ENCODE measurements around the gene CDH24.

CDH24 gene

GRCh38 chr14:23056956-23057756, at the start of gene CDH24:
Gene CDH24 (minus strand): TSS chr14:23057520. CDS start chr14:23055733, 1,787 bp downstream.
- DNase-seq (ENCODE audit: low spot score) (peak; percentile 87), FAIRE-seq (peak; percentile 23)

DNA sequence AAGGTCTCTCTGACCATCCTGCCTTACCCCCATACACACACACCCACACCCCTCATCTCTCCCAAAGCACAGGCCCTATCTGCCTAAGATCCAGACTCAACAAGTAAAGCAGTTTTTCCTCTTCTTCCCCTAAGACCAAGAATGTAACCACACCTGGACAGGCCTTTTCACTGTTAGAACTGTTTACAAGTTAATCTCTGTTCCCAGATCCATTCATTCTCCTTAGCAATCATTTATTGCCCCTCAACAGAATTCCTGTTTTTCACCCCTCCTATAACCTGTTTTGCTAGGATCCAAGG, 49.4 kb upstream of the CDH24 start:
- no peak for FAIRE-seq
- no peak for DNase-seq (ENCODE audit: low spot score)

- DNase-seq (ENCODE audit: low spot score), result no peak
- FAIRE-seq, result no peak
Measured at GRCh38 chr14:23105348-23105824, 48.1 kb upstream of the CDH24 start.

DNA sequence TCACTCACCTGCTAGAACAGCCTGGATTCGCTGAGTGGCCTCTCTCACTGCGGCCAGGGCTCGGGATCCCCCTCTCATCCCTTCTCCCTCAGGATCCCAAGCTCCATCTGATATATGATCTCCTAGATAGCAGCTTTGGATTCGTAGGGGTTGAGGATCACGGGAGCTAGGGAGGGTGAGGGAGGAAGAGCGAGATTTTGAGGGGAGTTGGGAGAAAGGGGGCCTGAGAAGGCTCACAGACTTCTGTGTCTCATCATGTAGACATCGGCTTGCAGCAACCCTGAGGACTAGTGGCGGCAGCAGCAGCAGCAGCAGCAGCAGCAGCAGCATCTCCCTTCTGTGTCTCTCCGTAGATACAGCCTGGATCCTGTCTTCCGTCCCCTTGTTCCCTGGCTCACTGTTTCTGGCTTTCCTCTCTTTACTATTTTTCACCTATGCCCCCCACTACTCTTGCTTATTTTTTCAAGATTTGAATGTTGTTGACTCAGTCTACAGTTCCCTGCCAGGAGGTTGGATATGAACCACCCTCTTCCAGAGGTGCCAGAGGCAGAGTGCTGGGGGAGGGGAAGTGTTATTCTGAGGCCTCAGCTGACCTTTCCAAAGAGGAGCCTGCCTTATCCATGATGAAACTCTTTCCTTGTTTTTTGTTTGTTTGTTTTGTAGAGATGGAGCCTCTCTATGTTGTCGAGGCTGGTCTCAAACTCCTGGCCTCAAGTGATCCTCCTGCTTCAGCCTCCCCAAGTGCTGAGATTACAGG, 47.4 kb upstream of the CDH24 start, which contains the start of gene CIROP:
CIROP (minus strand) TSS at position 399 of the 757 bp plus-strand sequence; CDS start at position 330, 69 bp downstream.
- FAIRE-seq (no peak), DNase-seq (ENCODE audit: low spot score) (no peak)

DNA sequence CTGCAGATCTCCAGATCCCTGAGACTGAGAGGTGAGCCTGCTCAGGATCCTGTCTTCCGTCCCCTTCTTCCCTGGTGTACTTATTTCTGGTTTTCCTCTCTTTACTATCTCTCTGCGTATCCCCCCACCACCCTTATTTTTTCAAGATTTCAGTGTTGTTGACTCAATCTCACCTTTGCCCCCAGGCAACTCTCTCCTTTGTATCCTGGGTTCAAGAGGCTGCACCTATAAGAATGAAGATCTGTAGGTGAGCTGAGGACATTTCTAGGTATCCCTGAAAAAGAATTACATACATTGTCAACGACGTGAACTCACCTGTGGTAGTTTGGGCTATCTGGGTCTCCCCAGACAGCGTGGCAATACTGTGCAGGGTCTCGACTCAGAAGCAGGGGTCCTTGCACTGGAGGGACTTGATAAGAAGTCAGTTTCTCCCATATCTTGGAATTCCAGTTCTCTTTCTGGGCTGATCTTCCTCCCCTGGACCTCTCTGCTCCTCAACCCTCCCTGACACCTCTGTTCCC, 46.8 kb upstream of the CDH24 start:
- FAIRE-seq (no peak), DNase-seq (ENCODE audit: low spot score) (no peak)

GRCh38 chr14:23103581-23103980, 46.3 kb upstream of the CDH24 start:
- DNase-seq (ENCODE audit: low spot score) (no peak), FAIRE-seq (no peak)

DNA sequence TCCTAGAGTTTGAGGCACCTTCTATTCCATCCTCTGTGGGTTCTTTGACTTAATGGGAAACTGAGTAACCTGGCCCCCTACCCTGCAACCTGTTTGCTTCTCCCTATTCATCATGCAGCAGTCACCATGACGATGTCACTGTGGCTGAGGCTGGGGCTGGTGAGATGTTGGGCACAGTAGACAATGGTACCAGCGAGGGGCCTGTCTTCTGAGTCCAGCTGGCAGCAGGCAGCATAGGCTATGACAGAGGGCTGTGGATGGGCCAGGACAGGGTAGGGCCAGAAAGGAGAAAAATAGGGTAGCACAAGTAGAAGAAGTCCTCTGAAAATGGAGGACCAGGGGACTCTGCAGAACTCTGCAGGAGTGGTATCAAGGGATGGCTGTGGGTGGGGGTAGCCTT, 45.5 kb upstream of the CDH24 start:
- DNase-seq (ENCODE audit: low spot score), result no peak
- FAIRE-seq, result no peak

GRCh38 chr14:23101986-23102625, 44.8 kb upstream of the CDH24 start:
- FAIRE-seq (no peak), DNase-seq (ENCODE audit: low spot score) (no peak)

GRCh38 chr14:23101213-23101970, 44.1 kb upstream of the CDH24 start:
- no peak for DNase-seq (ENCODE audit: low spot score)
- no peak for FAIRE-seq

DNA sequence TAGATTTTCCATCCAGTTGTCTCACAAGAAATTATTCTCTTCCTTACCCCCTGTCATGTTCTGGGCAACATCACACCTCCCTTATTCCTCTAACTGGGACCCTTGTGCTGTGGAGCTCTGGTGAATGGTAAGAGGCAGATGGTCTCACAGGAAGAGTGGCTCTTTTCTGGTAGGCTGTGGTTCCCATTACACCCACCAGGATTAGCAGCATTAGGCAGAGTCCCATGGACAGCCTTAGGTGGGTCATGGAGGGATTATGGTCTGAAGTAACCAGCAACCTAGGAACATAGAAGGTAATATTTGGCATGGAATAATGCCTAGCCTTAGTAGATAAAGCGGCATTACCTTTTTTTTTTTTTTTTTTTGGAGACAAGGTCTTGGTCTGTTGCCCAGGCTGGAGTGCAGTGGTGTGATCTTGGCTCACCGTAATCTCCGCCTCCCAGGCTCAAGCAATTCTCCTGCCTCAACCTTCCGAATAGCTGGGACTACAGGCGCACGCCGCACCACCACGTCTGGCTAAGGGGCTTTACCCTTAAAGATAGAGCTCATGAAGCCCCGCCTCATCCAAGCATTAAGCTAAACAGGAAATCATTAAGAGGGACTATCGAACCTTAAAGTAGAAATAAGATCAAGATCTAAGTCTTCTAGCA, 42.0 kb upstream of the CDH24 start:
- no peak for DNase-seq (ENCODE audit: low spot score)
- no peak for FAIRE-seq

DNA sequence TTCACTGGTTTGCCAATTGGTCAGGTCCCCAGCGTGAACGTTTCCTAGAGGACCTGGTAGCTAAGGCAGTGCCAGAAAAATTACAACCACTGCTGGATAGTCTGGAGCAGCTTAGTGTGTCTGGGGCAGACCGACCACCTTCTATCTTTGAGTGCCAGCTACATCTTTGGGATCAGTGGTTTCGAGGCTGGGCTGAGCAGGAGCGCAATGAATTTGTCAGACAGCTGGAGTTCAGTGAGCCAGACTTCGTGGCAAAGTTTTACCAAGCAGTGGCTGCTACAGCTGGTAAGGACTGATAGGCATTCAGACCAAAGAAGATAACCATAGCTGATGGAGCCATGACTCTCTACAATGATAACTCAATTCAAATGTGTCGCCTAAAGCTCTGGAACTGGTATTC, 40.5 kb upstream of the CDH24 start:
- FAIRE-seq, result no peak

GRCh38 chr14:23095196-23096108, 38.1 kb upstream of the CDH24 start, which contains the start of gene C14orf119:
Gene C14orf119 (plus strand): TSS chr14:23095505. CDS start chr14:23097659, 2,154 bp downstream.
- FAIRE-seq (peak; percentile 30), DNase-seq (ENCODE audit: low spot score) (peak; percentile 97)

More for the DNA sequence above, 40.5 kb upstream of the CDH24 start:
- no peak for DNase-seq (ENCODE audit: low spot score)

GRCh38 chr14:23094666-23095195, 37.4 kb upstream of the CDH24 start, which contains the start of gene ACIN1:
Gene ACIN1 (minus strand): TSS chr14:23095136. CDS start chr14:23095112, 24 bp downstream.
- peak; percentile 85 for DNase-seq (ENCODE audit: low spot score)
- no peak for FAIRE-seq

DNA sequence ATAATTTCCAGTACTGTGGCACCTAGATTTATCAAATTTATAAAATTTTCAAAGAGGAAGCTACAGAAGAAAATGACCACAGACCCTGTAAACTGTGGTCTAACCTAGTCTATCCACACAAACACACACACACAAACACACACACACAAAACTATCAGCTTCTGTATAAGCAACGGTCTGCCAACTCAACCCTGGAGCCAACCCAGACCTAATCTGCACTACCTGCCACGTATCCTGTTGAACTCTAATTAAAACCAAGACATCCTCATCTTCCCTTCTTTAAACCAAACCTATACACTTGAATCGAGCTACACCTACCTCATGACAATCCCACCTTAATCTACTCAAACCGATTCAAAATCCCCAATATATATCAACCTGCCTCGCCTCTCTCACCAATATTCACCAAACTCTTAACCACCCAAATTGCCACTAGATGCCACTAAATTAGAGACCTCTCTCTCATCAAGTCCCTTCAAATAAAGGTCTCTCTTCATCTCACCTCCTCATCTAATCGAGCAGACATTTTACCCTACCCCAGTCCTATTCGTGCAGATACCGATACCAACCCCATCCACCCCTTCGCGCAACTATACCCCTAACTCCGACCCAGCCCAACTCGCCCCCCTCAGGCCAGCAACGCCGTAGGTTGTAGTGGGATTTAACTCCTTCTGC, 36.8 kb upstream of the CDH24 start:
- FAIRE-seq (no peak), DNase-seq (ENCODE audit: low spot score) (no peak)

DNA sequence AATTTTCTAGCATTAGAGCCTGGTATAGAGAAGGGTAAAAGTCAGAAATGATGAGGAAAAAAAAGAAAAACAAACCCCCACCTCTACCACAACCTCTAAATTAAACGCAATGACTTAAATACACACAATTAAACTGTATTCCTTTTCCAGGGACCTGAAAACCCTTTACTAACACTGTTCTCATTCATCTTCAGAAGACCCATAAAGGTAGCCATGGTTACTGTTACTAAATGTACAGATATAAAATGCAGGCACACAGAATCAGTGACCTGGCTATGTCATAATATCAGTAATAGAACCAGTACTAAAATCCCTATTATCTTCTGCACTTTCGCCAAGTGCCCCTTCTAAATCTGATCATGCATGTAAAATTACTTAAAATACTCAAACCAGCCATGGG, 36.2 kb upstream of the CDH24 start:
- DNase-seq (ENCODE audit: low spot score) (no peak), FAIRE-seq (no peak)

- DNase-seq (ENCODE audit: low spot score), result no peak
- no peak for FAIRE-seq
Measured at GRCh38 chr14:23093104-23093503, 35.8 kb upstream of the CDH24 start.

- DNase-seq (ENCODE audit: low spot score) (no peak), FAIRE-seq (no peak)
Measured at GRCh38 chr14:23091294-23092225, 34.2 kb upstream of the CDH24 start.

Measured in urothelium cell line (cell line).